ENCODE results near the gene ADSS1. TPM values are rescaled to one million over a fixed set of nuclear protein-coding genes. Genes with fewer than 3 reads are reported as not detected.
A peak's percentile ranks its signal among the peaks of the same experiment; 100 is the strongest.

ADSS1 gene
- total RNA-seq, 1 donor = 4.3 TPM

DNA sequence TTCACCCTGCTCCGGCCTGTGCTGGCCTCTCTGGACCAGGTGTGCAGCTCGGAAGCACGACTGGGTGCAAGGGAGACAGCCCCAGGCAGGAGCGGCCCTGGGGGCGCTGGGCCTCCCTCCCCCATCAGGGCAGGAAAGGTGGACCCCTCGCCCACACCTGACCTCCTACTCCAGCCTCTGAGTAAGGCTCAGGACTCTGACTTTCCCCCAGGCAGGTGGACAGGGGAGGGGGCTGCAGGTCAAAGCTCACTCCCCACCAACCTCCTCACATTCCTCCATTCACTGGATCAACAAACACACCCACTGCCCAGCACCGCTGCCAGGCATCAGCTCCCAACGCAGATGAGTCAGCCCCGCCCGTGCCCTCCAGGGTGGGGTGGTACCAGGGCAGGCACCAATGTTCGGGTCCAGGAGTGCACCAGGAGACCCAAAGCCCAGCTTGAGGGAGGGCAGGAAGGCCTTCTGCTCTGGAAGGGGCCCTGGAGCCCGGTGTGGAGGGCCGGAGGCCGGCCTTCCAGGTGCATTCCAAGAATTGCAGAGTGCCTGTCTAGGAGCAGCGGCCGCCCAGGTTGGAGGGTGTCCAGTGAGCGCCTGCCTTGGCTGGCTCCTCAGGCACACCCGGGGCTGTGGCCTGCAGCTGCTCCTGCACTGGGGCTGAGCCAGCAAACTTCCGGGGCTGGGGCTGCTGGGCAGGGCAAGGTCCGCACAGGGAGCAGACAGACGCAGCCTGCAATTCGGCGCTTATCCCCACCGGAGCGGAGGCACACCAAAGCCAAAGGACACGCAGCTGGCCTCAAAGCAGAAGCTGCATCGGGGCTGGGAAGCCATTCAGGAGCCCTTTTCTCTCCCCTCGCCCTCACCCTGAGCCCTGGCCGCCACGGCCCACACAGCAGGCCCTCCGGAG lies 36.2 kb upstream of the ADSS1 start:
- no peaks in the 10 kb centered on the region for H3K27me3 ChIP-seq (ENCODE audit: insufficient read depth, low read length)
- no peaks in the 10 kb centered on the region for H3K9me3 ChIP-seq (ENCODE audit: low read depth, low read length)
- no peaks in the 10 kb centered on the region for H3K36me3 ChIP-seq (ENCODE audit: insufficient read depth, low read length)
- H3K4me1 ChIP-seq (ENCODE audit: insufficient read depth, low read length) = peaks cover 18% of the 10 kb centered on the region
- H3K4me2 ChIP-seq (ENCODE audit: insufficient read depth, low read length) = no peak overlapping the region
- TF ChIP-seq, protein P1, sequence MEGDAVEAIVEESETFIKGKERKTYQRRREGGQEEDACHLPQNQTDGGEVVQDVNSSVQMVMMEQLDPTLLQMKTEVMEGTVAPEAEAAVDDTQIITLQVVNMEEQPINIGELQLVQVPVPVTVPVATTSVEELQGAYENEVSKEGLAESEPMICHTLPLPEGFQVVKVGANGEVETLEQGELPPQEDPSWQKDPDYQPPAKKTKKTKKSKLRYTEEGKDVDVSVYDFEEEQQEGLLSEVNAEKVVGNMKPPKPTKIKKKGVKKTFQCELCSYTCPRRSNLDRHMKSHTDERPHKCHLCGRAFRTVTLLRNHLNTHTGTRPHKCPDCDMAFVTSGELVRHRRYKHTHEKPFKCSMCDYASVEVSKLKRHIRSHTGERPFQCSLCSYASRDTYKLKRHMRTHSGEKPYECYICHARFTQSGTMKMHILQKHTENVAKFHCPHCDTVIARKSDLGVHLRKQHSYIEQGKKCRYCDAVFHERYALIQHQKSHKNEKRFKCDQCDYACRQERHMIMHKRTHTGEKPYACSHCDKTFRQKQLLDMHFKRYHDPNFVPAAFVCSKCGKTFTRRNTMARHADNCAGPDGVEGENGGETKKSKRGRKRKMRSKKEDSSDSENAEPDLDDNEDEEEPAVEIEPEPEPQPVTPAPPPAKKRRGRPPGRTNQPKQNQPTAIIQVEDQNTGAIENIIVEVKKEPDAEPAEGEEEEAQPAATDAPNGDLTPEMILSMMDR (IDR thresholded peaks at IDR 0.05; ENCODE audit: extremely low read depth, low read depth, low read length) = no peak
- H3K27ac ChIP-seq (ENCODE audit: low read depth, low read length) = no peak overlapping the region
- no peak overlapping the region for H3K4me3 ChIP-seq (ENCODE audit: insufficient read depth, low read length)
- H4K20me1 ChIP-seq (ENCODE audit: insufficient read depth, low read length) = peaks cover 27% of the 10 kb centered on the region
- peaks cover 34% of the 10 kb centered on the region for H3K79me2 ChIP-seq (ENCODE audit: insufficient read depth, low read length)
- peak; percentile 97 for DNase-seq (ENCODE audit: insufficient read length, low spot score, missing footprints)
- H2AFZ ChIP-seq (ENCODE audit: low read length) = no peak overlapping the region

DNA sequence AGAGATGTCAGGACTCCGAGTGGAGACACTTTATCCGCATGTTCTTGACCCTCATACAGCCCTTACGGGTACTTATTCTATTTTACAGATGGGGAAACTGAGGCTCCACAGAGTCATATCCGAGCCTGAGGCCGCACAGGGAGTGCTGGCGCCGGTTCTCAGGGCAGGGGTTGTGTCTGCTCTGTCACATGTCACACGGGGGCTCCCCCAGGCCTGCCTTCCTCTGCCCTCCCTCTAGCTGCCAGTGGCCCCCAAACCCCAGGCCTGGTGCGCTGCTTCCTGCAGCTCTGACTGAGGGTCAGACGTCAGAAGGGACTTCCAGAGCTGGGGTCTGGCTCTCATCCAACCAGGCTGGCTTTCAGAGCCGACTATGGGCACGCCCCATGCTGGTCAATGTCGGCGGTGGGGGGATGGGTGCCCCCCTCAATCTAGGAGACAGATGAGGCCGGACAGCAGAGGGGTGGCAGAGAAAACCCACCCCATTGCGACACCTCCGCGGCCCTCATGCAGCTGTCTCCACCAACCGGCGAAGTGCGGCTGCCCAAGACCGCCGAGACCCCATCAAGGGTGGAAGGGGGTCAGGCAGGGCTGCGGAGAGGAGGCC lies 35.4 kb upstream of the ADSS1 start:
- Histone ChIP-seq H4K20me1 (ENCODE audit: insufficient read depth, low read length) (peaks cover 34% of the 10 kb centered on the region), H3K27ac (ENCODE audit: low read depth, low read length) (peak overlapping the region; percentile 37), H3K4me3 (ENCODE audit: insufficient read depth, low read length) (peak overlapping the region; percentile 91), H3K79me2 (ENCODE audit: insufficient read depth, low read length) (peaks cover 41% of the 10 kb centered on the region), H3K36me3 (ENCODE audit: insufficient read depth, low read length) (no peaks in the 10 kb centered on the region), H3K4me1 (ENCODE audit: insufficient read depth, low read length) (peaks cover 18% of the 10 kb centered on the region), H3K27me3 (ENCODE audit: insufficient read depth, low read length) (no peaks in the 10 kb centered on the region), H3K9me3 (ENCODE audit: low read depth, low read length) (no peaks in the 10 kb centered on the region), H3K4me2 (ENCODE audit: insufficient read depth, low read length) (peak overlapping the region; percentile 79), H2AFZ (ENCODE audit: low read length) (peak overlapping the region; percentile 85)
- TF ChIP-seq, protein P1 (IDR thresholded peaks at IDR 0.05; ENCODE audit: extremely low read depth, low read depth, low read length) = no peak
- DNase-seq (ENCODE audit: insufficient read length, low spot score, missing footprints) = no peak

DNA sequence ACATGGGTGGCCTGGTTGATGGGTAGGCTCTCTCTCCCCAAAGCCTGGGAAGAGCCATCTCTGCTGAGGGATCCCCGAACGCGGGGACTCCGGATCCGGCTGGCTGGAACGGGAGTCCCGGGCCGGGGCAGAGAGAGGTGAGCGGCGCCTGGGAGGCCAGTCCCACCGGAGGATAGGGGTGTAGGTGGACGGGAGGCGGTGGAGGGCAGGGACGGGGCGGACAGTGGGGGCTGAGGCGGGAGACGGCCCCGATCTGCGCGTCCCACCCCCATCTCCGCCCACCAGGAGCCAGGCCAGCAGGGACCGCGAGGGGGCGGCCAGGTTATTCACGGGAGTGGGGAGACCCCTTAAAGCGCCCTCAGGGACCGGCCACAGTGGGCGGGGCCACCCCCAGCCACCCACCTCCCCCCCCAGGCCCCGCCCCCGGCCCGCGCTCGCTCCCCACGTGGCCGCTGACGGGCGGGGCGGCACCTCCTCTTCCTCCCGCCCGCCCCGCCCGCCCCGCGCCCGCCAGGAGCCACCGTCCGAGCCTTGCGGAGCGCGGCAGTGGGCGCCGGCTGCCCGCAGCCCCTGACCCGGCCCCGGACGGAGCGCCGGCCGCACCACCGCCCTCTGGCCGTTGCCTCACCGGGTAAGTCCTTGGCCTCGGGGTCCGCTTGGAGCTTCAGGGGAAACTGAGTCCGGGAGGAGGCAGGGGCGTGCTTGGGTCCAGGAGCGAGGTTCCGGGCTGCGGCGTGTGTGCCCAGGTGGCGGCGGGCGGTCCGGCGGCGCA lies 34.7 kb upstream of the ADSS1 start, which contains the start of gene INF2:
TSS of gene INF2 (plus strand) at position 510 of the 772 bp plus-strand sequence. CDS start 11,748 bp downstream, outside the sequence.
- H3K27me3 ChIP-seq (ENCODE audit: insufficient read depth, low read length) = no peaks in the 10 kb centered on the region
- peak within 1 kb of the TSS; percentile 85 for H2AFZ ChIP-seq (ENCODE audit: low read length)
- H3K9me3 ChIP-seq (ENCODE audit: low read depth, low read length) = no peaks in the 10 kb centered on the region
- peaks cover 48% of the 10 kb centered on the region for H3K79me2 ChIP-seq (ENCODE audit: insufficient read depth, low read length)
- H3K27ac ChIP-seq (ENCODE audit: low read depth, low read length) = peak within 1 kb of the TSS; percentile 61
- peak within 1 kb of the TSS; percentile 83 for H3K4me2 ChIP-seq (ENCODE audit: insufficient read depth, low read length)
- DNase-seq (ENCODE audit: insufficient read length, low spot score, missing footprints) = peak; percentile 100
- H3K36me3 ChIP-seq (ENCODE audit: insufficient read depth, low read length) = no peaks in the 10 kb centered on the region
- H3K4me1 ChIP-seq (ENCODE audit: insufficient read depth, low read length) = peaks cover 18% of the 10 kb centered on the region
- TF ChIP-seq, protein P1 (IDR thresholded peaks at IDR 0.05; ENCODE audit: extremely low read depth, low read depth, low read length) = no peak
- H4K20me1 ChIP-seq (ENCODE audit: insufficient read depth, low read length) = peaks cover 41% of the 10 kb centered on the region
- peak within 1 kb of the TSS; percentile 91 for H3K4me3 ChIP-seq (ENCODE audit: insufficient read depth, low read length)
